Thyroid gland (tissue), 4 donors: ENCODE results near the gene CHRNG.

ENCODE experiments used
- POLR2A ChIP-seq, 2 donors: fragments of 450-650 bp; IDR thresholded peaks; one replicate each; pipeline ENCODE4 v1.6.1; 2017; ENCODE audit warnings: antibody characterized with exemption in 2 of 2, mild to moderate bottlenecking in 2 of 2, moderate library complexity in 1 of 2
- TF ChIP-seq, protein P1 (sequence below), 6 experiments: fragments of 200-600 bp in 3 of 6; fragments of 450-650 bp in 3 of 6; sonication (generic) in 3 of 6; IDR thresholded peaks; one replicate each; pipeline ENCODE4 v1.5.1; 2016 to 2019; ENCODE audit warnings: antibody characterized with exemption in 6 of 6, mild to moderate bottlenecking in 2 of 6, inconsistent platforms in 1 of 6, moderate library complexity in 1 of 6

DNA sequence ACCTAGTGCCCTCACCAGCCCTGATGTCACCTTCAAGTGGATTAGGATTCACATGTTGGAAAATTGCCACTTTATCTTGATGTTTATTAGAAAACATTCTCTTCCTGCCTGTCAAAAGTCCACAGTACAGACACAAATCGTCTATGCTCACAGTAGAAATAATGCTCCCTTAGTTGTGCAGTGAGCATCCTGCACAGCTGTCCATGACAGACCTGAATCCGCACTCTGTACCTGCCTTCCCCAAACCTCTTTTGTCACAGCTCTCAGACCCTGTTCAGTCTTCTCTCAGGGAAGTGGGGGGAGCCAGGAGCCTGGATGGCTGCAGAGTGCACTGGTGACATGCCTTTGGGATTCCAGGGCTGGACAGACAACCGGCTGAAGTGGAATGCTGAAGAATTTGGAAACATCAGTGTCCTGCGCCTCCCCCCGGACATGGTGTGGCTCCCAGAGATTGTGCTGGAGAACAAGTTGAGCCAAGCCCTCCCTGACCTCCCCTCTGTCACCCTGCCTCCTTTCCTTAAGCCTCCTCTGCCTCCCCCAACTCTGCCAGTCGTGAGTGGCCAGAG, 11.5 kb upstream of the CHRNG start:
- no peak for TF ChIP-seq POLR2A (IDR thresholded peaks at IDR 0.05)
- TF ChIP-seq, protein P1, sequence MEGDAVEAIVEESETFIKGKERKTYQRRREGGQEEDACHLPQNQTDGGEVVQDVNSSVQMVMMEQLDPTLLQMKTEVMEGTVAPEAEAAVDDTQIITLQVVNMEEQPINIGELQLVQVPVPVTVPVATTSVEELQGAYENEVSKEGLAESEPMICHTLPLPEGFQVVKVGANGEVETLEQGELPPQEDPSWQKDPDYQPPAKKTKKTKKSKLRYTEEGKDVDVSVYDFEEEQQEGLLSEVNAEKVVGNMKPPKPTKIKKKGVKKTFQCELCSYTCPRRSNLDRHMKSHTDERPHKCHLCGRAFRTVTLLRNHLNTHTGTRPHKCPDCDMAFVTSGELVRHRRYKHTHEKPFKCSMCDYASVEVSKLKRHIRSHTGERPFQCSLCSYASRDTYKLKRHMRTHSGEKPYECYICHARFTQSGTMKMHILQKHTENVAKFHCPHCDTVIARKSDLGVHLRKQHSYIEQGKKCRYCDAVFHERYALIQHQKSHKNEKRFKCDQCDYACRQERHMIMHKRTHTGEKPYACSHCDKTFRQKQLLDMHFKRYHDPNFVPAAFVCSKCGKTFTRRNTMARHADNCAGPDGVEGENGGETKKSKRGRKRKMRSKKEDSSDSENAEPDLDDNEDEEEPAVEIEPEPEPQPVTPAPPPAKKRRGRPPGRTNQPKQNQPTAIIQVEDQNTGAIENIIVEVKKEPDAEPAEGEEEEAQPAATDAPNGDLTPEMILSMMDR (IDR thresholded peaks at IDR 0.05) = no peak
